Effector CD8-positive, alpha-beta T cell (primary cell): ENCODE results near the gene SH3PXD2B.

Source experiments
- DNase-seq: peaks from one replicate; lab custom pipeline; 2025; lab: John Stamatoyannopoulos, UW

The SH3PXD2B gene

DNA sequence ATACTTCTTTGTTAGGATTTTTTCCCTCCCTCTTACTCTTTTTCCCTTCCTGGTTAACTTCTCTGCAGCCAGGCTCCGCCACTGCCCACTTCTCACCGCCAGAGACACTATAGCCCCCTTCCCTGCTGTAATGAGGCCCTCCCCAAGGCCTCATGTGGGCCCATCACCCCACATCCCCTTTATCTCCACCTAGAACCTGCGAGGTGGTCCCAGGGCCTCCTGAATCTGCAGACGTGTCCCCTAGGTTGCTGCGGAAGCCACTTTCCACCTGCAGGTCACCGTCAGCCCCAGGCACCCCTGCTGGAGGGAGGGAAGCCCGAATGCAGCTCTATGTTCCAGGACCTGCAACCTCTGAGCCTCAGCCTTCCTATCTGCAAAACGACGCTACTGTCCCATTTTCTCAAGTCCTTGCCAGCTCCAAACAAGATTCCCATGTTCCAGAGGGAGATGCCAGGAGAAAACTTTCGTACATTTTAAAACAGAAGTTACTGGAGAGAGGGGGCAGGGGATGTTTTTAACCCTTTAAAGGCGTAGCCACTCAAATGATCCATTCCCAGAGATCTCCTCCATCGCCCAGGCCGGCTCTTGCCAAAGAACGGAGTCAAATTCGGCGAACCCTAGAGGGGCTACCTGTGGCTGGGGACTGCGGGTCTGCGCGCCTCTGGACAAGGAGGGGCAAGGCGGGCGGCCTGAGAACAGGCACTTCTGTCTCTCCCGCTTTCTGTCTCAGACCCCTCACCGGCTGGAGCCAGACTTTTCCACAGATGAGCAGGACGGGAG lies 929 bp downstream of the SH3PXD2B start:
- no peak for DNase-seq

DNA sequence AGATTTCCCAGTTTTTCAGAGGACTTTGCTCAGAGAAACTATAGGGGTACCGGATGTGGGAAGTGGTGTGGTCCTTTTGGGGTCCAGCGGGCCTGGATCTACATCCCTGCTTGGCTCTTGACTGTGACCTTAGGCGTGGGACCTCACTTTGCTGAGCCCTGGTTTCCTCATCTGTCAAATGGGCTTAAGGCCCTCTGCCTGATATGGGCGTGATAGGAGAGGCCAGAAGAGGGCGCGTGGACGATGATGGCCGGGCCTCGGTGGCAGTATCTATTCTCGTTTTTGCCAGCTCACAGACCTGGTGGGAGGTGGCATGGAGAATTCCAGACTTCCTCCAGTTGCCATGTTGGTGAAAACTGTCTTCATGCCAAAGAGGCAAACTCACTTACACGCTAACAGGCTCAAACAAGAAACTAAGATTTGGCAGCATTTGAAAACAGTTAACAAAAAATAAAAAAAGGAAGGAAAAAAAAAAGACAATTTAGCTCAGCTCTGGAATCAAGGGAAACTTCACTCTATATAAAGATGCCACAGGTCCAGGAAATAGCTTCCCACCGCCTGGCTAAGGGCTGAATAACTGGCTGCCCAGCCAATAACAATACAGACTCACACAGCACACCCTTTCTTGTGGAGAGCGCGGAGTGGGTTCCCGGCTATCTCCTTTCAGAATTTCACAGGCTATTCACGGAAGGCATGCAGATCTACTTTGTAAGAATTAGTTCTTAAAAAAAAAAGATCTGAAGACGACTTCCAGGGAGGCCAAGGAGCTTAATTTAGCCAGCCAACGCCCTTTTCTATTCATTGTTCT lies 1.7 kb downstream of the SH3PXD2B start:
- no peak for DNase-seq

DNA sequence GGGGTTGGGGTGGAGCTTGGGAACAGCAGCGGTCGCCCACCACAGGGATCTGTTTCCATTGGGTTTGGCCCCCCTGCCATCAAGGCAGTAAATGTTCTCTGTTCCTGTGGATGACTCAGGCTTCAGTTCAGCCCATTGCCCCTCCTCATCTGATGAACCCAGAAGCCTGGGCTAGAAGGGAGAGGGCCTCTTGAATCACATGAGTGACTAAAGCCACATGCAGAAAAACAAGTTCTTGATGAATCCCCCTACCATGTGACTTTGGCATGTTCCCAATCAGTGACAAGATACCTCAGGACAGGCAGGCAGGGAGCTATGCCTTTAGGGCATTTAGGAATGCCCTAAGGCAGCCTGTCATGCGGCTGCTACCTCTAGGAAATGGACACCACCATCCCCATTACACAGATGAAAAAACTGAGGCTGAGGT lies 2.5 kb downstream of the SH3PXD2B start:
- no peak for DNase-seq

DNA sequence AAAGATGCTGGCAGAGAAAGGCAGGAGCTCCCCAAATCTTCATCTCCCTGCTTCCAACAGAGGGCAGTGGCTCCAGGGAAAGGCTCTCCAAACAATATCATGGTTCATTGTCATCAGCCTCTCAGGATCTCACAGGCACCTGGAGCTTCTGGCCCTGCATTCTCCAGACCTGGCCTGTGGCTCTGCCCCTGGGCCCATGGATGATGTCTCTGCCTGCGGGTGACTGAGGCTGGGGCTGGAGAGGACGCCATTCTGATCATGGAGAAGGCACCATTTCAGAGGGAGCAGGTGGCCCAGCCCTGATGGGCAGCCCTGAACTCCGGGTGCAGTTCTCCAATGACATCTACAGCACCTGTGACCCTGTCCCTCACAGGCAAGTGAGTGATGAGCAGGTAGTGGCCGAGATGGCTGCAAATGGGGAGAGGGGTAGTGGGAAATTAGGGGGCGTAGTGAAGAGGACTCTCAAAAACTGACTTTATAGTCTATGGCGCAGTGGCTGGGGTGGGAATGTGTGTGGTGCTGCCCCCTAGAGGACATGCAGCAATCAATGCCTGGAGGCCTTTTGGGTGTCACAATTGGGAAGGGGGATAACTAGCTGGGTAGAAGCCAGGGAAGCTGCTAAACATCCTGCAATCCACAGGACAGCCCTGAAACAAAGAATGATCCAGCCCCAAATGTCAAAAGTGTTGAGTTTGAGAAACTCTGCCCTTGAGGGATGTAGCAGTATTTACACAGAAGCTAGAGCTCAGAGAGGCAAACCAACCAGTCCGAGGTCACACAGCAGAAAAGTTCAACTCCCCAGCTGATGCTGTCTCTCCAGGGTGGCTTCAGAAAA lies 3.2 kb downstream of the SH3PXD2B start:
- DNase-seq, result no peak

DNA sequence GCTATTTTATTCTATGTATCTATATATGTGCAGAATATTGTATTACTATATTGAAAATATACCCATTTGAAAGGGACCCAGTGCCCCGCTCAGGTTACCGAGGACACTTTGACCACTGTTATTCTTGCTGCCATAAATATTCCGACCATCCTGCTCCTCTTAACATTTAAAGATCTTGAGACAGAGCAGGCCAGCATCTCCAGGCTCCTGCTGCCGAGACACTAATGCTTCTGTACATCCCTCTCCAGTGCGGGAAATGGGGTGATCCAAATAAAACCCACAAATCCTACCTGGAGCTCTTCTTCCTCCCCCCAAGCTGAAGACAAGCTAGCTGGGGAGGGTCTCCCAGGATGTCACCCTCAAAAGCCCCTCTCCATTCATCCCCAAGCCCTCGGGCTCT lies 3.9 kb downstream of the SH3PXD2B start:
- DNase-seq, result no peak

DNA sequence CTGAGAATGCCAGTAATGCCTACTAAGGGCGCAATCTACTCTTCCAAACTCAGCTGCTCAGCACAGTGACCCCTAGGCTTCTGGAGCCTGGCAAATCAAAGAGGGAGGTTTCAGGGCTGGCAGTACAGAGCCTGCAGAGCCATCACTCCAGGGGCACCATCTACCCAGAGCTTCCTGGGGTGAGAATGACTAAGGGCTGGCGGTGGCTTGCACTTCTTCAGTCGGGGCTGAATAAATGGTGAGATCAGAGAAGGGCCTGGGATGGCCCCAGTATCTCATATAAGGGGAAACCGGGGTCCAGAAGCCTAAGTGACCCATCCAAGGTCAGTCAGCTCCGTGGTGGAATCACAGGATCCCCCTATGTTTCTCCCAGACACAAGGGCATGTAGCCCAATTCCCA lies 5.3 kb downstream of the SH3PXD2B start:
- DNase-seq, result no peak

DNA sequence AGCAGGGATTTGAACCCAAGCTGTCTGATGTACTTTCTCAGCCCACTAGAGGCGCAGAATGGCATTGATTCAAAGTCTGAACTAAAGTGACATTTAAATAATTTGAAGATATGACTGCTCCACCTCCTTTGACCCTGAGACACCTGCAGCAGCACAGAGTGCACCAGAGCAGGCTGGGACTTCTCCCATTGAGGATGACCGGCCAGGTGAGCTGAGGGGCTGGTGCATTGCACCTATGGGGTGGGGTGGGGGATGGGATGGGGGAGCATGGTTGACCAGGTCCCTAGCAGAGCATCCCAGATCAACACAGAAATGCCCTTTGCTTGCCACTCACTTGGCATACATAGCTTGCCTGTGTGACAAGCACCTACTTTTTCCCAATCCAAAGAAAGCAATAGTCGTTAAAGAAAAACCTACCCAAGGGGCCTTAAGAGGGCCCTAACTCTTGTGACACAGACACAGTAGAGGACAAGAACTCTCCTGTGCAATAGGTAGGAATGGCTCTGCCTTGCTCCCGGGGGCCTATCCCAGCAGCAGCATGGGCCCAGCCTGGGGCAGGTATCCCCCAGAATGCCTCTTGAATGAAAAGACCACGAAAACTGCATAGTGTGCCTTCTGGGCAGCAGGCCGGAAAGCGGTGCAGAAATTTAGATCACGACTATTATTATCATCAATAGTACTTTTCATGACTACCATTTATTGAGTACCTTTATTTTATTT lies 6.5 kb downstream of the SH3PXD2B start:
- no peak for DNase-seq

DNA sequence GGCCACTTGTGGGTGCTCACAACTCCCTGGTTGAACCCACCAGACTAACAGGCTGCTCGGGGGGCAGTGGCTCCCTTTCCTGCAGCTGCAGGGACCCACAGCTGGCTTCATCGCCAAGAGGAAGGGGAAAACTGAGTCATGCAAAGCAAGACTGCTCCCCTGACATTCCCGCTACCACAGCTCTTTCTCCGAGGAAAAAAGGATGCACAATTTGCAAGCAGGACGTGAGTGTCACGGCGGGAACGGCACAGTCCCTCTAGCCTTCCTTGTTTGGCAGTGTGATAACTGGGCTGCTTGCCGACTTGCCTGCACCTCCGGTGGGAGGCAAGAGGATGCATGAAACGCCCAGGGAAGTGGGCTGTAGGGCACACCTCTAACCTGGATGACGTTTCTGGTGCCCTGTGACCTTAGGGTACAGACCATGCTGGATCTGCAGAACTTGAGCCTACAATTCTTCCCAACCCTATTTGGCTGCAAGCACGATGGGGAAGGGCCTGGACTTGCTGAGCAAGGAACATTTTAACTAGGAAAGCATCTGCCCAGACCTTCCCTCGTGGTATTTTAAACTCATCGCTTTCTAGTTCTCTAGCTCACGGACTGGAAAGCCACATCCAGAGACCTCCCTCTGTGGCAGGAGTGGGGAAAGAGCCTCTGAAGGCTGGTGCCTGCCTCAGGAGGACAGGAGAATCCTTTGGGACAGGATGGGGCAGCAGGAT lies 7.8 kb downstream of the SH3PXD2B start:
- DNase-seq, result no peak

DNA sequence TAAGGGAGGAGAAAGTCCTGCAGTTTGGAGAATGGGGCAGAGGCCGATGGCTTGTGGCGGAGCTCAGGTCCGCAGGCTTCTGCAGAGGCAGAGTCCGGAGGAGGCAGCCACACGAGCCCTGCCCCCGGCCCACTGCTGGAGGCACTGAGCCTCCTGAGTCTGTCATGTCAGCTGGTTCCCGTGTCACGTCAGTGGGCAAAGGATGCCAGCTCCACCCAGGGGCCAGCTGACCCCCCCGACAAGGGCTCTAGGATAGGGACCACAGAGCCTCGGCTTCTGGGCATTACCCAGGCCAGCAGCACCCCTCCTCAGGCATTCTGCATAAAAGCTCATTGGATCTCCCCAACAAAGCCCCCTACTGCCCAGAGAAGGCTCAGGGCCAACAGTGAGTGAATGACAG lies 8.5 kb downstream of the SH3PXD2B start:
- DNase-seq, result no peak

DNA sequence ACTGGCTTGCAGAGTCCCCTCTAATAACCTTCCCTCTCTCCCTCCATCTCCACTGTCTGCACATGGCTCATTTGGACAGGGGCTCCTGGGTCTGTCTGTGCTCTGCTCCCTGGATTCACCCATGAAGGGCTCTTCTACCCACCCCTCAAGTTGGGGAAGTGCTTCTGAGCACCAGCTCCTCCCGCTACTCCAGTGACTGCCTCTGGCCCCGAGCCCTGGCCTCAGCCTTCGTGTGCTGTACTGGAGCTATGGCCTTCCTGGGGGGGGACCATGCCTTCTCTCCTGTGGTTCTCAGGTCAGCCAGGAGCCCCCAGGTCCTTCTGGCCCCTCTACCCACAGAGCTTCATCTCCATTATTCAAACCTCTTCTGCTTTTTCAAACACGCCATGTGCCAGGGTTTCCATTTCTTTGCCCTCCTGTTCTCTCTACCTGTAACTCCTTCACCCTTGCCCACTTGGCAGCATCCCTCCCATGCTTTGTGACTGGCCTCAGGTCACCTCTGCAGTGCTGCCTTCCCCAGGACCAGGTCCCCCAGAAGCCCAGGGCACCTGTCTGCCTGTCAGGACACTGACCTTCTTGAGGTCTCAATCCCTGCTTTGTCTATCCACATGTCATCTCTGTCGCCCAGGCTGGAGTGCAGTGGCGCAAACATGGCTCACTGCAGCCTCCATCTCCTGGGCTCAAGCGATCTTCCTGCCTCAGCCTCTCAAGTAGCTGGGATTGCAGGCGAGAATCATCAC lies 9.5 kb downstream of the SH3PXD2B start:
- DNase-seq, result no peak

DNA sequence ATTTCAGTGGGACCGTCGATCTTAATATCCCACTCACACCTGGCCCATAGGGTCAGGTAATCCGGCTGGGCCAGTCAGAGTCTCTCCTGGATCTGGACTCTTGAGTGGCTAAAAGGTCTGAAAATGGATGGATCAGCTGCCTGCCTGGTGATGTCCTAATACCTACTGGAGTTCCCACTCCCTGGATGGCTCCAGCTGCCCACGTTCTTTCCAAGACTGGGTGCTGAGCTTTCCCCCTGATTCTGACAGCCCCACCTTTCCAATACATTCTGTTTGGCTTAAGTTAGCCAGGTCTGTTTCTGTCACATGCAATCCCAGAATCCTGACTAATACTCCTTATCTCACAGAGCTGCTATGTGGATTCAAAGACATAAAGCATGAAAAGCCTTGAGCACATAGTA lies 10.2 kb downstream of the SH3PXD2B start:
- no peak for DNase-seq

DNA sequence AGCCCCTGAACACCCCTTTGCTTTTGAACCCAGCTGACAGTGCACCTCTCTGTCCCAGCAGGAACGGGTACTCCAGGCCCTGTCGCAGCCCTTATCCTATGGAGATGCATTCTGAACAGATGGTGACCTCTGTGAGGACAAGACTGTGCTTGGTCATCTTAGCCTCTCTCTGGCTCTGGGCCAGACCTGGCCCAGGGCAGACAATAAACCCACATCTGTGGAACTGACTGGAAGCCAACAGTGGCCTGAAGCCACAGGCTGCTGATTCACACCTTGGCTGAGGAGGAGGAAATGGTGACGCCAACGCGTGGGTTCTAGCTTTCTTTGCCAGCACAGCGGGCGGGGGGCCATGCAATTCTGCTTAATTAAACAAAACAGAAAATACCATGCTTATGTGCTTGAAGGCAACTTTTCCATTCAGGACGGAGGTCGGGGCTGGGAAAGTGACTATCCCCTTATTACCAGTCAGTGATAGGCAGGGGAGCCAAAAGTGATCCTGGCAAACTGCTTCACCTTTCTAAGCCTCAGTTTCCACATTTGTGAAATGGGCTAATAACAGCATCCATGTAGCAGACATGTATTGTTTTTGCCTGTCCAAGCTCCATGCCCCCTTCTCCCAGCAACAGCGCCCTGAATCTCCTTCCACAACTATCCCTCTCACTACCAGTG lies 10.8 kb downstream of the SH3PXD2B start:
- DNase-seq, result no peak

DNA sequence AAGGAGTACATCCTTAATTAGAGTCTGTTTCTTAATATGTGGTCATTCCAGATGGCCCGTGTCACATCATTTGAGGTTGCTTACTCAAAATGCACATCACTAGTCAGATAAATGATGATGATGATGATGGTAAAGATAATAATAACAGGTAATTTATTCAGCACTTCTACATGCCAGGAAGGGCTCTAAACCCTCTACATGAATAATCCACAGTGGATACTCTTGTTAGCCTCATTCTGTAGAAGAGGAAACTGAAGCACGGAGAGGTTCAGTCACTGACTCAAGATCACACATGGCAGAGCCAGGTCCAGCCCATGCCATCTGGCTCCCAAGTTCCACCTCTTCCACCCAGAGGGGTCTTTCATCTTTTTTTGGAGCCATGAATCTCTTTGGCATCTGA lies 11.7 kb downstream of the SH3PXD2B start:
- no peak for DNase-seq

DNA sequence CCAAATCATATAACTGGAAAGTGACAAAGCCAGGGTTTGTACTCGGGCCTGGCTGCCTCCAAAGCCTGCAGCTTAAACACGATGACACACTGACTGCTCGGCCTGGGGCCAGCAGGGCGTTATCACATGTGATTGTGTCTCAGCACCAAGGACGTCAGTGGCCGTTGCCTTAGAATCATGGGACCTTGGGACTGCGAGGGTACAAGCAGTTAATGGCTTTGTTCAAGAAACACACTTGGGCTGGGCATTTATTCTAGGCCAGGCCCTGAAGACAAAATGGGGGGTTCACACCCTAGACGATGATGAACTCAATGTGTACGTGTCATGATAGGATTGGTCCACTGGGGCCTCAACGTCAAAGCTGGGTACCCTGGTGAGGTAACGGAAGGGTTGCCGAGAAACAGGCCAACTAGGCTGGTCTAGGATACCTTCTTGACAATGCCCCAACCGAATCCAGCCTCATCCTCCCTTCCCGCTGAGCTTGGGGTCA lies 13.0 kb downstream of the SH3PXD2B start:
- no peak for DNase-seq

DNA sequence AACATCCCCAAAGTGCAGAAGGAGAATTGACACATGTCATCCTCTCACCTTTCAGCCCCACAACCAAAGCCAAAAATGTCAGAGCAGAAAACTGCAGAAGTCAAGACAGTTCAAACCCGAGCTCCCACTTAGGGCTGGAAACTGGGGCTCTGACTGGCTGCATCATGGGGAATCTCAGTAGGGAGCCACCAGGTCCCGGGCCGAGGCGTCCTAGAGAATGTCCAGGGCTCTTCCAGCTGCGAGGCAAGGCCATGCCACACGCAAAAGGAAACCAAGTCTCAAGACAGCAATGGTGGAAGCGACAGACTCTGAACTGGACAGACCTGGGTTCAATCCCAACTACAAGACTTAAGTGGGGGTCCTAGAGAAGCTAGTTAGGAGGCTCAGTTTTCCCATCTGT lies 13.8 kb downstream of the SH3PXD2B start:
- DNase-seq, result no peak

DNA sequence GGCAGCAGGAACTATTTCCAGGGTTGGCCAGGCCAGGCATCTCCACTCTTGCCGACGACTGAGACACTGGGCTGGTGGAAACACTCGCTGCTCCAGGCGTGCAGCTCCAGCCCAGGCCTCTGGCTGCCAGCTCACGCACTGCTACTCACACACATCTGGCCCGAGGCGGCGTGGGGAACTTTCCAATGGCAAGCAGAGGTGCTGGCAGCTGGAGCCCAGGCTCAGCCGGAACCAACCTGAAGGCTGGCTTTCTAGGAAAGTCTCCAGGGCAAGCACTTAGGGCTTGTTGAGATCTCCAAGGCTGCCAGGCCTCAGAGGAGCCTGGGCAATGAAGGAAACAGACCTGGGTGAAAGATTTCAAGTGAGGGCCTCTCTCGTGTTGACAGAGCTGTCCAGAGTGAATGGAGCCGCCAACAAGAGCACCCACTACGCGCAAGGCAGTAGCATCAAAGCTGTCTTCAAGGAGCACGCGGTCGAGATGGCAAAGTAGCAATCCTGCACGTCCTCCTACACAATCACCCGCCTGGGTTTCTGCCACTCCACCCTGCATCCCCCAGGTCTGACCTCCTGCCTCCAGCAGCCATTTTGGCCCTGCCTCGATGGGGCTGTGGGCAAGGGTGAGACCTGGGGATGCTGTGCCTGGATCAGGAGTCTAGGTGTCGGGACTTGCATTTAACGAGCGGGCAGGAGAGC lies 14.4 kb downstream of the SH3PXD2B start:
- no peak for DNase-seq

DNA sequence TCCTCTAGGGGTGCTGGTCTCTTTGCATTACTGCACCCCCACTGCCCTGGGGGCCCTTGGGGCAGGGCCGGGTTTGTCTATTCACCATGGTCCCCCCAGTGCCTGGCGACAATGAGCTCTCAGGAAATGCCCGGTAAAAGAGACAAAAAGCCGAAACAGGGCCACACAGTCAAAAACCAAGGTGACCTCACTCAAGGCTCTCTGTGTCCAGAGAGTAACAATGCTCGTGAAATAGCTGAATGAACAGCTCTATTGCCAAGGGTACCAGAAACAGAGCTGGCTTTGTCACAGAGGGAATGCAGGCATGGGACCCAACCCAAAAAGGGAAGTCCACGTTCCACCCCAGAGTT lies 16.0 kb downstream of the SH3PXD2B start:
- no peak for DNase-seq

DNA sequence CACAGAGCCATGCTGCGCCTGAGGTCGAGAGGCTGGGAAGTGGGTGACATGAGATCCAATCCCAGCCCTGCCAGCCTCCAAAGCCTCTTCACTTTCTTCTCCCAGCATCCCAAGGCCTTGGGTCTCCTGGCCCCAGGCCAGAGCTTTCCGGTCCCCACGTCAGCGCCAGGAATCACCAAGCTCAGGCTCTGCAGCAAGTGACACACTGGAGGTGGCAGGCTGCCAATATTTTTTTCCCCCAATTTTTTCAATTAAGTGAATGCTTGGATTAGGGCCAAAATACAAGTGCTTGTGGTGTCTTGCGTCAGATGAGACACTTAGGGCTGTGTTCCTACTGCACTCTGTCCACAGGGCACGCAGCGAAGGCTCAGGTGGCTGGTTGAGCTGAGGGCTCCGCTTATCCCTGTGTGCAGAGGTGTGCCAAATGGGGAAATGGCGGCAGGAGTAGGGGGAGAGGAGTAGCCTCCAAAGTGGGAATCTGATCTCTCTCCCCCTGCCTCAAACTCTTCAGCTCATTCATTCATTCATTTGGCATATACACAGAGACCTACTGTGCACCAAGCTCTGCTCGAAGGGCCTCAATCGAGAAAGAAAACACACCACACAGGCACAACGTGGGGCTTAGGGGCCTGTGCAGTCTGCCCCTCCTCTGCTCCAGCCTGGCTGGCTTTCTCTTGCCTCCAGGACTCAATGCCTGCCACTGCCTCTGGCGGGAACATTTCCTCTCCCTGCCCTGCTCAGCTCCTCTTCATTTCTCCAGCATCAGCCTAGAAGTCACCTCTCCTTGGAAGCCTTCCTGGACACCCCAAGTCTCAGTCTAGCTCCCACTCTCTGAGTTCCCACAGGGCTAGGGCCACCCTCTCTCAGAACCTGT lies 16.6 kb downstream of the SH3PXD2B start:
- DNase-seq, result no peak
